GM06990 (cell line): ENCODE results near the gene SCCPDH.

Source experiments
- DNase-seq: peaks from one replicate; pipeline ENCODE4 v3.0.0-alpha.2; 2011; ENCODE audit not compliant: insufficient read length; ENCODE audit errors: extremely low read depth
- H3K27me3 ChIP-seq: replicated peaks from 2 replicates; pipeline ENCODE4 v1.6.0; 2011; ENCODE audit warnings: low read length; ENCODE audit not compliant: control insufficient read depth, insufficient read depth
- H3K36me3 ChIP-seq: 2 replicates; pipeline ENCODE4 v1.5.1; 2011; ENCODE audit warnings: low read length; ENCODE audit not compliant: control insufficient read depth, insufficient read depth
- H3K4me3 ChIP-seq: replicated peaks from 2 replicates; pipeline ENCODE4 v1.5.1; 2011; ENCODE audit warnings: low read depth, mild to moderate bottlenecking, control low read depth, low read length
- CTCF ChIP-seq: IDR thresholded peaks from 2 replicates; pipeline ENCODE4 v1.5.1; 2011; ENCODE audit warnings: low read length, control low read depth, mild to moderate bottlenecking, inconsistent platforms; ENCODE audit not compliant: insufficient read depth, poor library complexity, severe bottlenecking

Gene SCCPDH

GRCh38 chr1:246815693-246816270 lies 91.6 kb downstream of the SCCPDH start:
- no peak for TF ChIP-seq CTCF
- DNase-seq = no peak
- no peak overlapping the region for H3K4me3 ChIP-seq
- no peaks in the 10 kb centered on the region for H3K36me3 ChIP-seq
- H3K27me3 ChIP-seq = no peaks in the 10 kb centered on the region
